NCI-H2227 treated with DMSO at 0.1 percent for 48 hours (cell line): ENCODE data around the gene MTMR6.

Experiments used
- DNase-seq: peaks from one replicate; lab custom pipeline; 2025; lab: John Stamatoyannopoulos, UW

Gene MTMR6

DNA sequence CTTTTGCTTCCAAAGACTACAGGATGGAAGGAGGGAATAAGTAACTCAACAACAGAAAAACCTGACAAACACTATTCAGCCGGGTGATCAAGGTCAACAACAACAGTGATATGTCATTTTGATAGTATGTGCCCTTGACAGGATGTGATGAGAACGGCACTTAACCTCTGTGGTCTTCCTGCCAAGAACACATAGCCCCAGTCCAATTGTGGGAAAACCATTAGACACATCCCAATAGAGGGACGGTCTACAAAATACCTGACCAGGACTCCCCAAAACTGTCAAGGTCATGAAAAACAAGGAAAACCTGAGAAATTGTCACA lies 72.1 kb downstream of the MTMR6 start:
- no peak for DNase-seq

DNA sequence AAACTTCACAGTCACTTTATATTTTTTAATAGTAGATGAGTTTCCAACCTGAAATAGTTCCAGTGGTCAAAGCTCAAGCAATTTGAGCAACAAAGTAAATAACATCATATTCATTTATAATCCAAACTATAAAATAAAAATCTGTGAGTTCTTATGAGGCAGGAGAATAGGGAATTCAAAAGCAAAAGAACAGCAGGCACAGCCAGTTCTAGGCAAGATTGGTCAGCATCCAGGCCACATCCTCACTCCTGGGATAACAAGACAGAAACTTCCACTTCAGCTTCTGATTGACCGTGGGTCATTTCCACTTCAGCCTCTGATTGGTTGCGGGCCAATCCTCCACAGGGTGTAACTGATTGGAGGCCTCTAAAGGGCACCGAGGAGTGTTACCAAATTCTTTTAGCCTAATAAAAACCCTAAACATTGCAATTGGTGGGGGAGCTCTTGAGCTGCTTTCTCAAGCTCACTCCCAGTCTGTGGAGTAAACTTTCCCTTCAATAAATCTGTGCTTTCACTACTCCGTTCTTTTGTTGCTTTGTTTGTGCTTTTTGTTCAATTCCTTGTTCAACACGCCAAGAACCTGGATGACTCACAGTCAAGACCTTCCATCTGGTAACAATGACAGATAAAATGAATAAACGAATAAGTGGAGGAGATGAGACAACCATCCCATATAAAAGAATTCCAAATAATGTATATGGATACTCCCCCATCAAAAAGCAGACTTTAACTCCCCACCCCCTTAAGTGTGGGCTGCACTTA lies 72.6 kb downstream of the MTMR6 start:
- DNase-seq = no peak

DNA sequence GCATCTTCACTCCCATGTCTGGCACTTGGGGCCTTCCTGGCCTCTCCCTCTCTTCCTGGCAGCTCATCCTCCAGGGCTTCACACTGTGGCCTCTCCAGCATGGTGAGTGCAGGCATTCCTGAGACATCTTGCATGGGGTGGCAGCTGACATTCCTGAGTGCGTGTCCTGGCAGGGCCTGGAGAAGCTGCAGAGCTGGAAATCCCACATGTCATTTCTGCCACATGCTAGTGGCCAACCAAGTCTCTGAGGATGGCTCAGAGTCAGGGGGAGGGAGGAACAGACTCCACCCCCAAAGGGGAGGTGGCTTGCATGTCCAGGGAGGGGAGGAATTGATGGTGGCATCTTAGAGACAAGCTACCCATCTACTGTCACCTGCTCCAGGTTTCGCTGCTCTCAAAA lies 73.6 kb downstream of the MTMR6 start:
- DNase-seq = no peak

DNA sequence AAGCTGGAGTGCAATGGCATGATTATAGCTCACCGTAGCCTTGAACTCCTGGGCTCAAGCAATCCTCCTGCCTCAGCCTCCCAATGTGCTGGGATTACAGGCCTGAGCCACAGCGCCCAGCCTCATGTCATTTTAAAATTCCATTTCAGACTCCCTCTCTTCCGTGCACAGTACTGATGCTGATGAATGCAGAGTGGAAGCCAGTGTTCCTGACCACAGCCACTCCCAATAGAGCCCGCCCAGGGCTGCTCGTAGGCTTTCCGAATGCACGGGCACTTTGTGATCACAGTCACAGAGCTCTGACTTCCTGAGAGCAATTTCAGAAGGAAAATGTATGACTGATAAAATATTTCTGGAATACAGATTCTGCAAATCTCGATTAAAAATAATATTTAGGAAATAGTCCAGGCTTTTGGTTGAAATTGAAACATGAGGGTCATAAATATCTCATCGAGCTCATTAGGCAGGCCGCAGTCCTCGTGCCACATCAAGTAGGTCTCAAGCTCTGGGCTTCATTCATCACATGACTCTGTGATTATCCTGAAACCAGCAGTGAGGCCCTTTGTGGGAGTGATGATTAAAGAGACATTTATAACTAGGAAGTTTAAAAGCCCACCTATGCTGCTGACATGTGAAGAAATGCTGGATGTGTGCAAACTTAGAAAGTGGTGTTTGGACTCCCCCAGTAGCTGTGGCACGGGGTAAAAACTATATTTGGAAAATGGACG lies 76.3 kb downstream of the MTMR6 start:
- no peak for DNase-seq

DNA sequence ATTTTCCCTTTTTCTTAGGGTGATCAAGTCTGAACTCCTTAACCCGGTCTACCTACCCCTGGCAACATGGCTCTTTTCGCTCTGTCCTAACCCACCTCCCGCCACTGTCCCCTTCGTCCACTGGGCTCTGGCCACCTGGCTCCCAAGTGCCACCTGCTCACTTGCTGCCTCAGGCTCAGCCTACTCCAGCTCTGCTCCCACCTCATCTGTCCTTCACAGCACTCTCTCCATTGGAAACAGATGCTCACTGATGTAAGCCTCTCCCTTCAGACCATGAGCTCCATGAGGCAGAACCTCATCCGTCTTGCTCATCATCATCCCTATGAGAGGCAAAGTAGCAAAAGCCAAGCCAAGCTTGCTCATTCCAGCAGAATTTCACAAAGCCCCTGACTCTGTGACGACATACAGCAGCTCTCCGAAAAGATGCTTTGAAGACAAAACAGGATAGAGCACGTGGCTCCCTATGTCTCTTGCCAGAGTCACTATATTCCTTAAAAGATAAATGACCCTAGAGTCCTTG lies 79.9 kb downstream of the MTMR6 start:
- DNase-seq = no peak

DNA sequence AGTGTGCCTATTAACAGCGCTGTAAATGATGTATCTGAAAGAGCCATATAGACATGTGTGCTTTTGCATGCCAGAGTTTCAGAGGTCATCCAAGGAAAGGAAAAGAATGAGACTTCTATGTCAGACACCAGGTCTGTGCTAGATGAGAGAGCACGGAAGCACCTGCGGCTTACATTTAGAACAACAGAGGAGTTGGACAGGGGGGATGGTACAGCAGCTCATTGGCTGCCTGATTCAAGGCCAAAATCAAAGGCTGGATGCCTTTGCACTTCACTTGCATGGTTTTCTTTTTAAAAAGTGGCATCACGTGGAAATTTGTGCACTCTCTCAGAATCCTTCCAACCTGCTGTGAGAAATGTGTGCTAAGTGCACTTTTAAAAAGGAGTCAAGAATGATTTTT lies 82.4 kb downstream of the MTMR6 start:
- no peak for DNase-seq

DNA sequence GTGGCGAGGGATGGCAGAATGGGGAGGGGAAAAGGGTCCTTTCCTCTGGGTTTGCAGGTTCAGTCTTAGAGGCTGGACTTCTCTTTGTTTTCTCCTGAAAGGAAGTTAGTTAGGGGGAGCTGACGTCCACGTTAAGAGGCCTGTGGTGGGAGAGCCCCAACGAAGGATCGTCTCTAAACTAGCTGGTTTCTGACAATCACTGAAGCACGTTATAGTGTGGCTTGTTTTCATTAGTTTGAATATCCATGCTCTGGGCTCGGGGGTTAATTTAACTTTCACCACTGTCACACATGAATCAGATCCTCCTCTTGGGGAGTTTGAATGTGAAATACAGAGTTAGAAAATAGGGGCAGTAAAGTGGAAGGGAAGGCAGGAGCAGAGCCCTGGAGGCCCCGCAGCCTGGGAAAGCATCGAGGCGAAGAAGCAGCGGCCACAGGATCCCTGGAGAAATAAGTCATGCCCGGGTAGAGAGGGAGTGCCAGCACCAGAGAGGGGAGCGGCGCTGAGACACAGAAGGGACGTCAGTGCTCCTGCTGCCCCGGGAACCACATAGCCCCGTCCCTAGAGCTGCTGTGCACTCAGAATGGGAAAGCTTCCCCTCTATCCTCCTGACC lies 84.1 kb downstream of the MTMR6 start:
- no peak for DNase-seq

DNA sequence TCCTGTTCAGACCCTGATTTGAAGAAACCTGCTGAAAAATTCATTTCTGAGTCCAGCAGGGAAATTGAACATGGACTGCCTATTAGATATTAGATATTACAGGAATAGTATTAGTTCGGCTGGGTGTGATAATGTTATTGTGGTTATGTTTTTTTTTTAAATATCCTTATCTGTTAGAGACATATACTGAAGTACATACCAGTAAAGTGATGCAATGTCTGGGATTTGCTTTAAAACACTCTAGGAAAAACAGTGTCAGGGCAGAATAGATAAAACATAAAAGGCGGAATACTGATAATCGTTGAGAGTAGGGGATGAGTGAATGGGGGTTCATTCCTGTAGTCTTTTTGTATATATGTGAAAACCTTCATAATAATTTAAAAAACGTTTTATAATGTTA lies 86.5 kb downstream of the MTMR6 start:
- DNase-seq = no peak

DNA sequence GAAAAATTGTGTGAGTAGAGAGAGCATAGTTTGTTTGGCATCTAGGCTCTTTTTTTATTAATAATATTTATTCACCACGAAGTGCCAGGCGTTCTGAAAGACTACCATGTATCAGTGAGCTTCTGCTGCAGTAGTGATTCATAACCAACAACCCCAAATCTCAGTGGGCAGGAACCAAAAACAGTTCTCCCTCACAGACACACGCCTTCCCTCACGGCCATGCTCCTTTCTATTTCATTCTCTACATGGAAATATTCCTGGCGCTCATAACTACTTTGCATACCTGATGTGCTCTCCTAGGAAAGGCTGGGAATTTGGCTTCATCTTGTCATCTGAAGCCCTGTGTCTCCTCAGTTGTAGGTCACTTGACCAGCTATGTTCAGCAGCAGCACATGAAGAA lies 88.6 kb downstream of the MTMR6 start:
- DNase-seq = no peak

DNA sequence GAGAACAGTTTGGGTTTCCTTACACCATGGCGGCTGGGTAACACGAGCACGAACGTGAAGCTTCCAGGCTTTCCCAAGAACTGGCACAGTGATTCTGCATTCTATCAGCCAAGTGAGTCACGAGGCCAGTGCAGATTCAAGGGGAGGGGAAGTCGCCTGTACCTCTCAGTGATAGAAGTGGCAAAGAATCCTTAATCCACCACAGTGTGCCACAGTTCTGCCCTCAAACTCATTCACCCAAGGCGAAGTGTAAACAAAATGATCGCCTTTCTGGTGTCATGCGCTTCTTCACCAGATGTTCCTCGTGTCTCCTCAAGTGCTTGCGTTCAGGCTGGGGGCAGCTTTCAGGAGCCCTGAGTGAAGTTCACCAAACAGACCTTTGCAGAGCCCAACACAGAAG lies 90.3 kb downstream of the MTMR6 start:
- DNase-seq = no peak
